ENCODE data around the gene FAM200A.

GRCh38 chr7:99540542-99540941 lies 11.4 kb downstream of the FAM200A start:
- TF ChIP-seq POLR2AphosphoS5 (IDR thresholded peaks at IDR 0.05; ENCODE audit: low read depth, low read length): no peak
- no peak for TF ChIP-seq SPI1 (IDR thresholded peaks at IDR 0.05; ENCODE audit: low read depth, low read length)
- no peak for TF ChIP-seq POLR2A (IDR thresholded peaks at IDR 0.05; ENCODE audit: low read depth, low read length)
- no peak for TF ChIP-seq TAF1 (IDR thresholded peaks at IDR 0.05; ENCODE audit: low read depth, low read length)
- TF ChIP-seq POU2F2 (IDR thresholded peaks at IDR 0.05; ENCODE audit: low read depth, low read length): no peak

All from GM12891 (cell line).